ENCODE data around the gene ENPEP. TPM values are rescaled to one million over a fixed set of nuclear protein-coding genes. Genes with fewer than 3 reads are reported as not detected.
A peak's percentile ranks its signal among the peaks of the same experiment; 100 is the strongest.

The ENPEP gene
- total and polyA plus RNA-seq, 2 donors from 2014 or later: 39.9 to 83.2 TPM

DNA sequence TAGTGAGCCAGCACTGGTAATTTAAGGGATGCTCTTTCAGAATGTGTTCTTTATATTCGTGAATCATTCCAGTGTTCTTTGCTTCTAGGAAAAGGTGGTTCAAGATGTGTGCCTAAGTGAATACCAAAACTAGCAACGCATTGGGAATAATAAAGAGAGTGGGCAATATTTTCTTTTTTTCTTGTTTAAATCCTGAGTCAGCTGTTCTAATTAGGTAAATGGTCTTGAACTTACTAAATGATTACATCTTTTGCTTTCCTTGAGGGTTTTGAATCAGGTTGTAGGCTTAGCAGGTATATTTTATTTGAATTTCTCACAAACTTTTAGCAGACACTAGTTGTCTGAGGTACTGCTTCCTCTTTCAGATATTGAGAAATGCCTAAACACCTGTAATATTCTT is 29.5 kb downstream of the ENPEP start:
- no peaks in the 10 kb centered on the region for H3K27me3 ChIP-seq (ENCODE audit: control insufficient read depth, insufficient read depth, low read length)
- H3K27ac ChIP-seq (ENCODE audit: low read depth in 2 of 2, low read length in 2 of 2): no peak overlapping the region
- no peak overlapping the region for H3K4me3 ChIP-seq (ENCODE audit: low read length in 3 of 3)
- peaks cover 0 to 3% (median 1%) of the 10 kb centered on the region in 3 donors for H3K9me3 ChIP-seq (ENCODE audit: control insufficient read depth in 2 of 3, insufficient read depth in 1 of 3, low read length in 3 of 3)
- no peaks in the 10 kb centered on the region for H3K36me3 ChIP-seq (ENCODE audit: control insufficient read depth in 2 of 3, insufficient read depth in 3 of 3, low read length in 3 of 3)
- H3K4me1 ChIP-seq (ENCODE audit: control insufficient read depth in 2 of 3, insufficient read depth in 2 of 3, low read depth in 1 of 3, low read length in 3 of 3): peaks cover 0 to 4% (median 3%) of the 10 kb centered on the region in 3 donors
- no peak for DNase-seq
- intact Hi-C loops (cut with DNase I): no loop called here
- FAIRE-seq: no peak
- TF ChIP-seq, protein P1, sequence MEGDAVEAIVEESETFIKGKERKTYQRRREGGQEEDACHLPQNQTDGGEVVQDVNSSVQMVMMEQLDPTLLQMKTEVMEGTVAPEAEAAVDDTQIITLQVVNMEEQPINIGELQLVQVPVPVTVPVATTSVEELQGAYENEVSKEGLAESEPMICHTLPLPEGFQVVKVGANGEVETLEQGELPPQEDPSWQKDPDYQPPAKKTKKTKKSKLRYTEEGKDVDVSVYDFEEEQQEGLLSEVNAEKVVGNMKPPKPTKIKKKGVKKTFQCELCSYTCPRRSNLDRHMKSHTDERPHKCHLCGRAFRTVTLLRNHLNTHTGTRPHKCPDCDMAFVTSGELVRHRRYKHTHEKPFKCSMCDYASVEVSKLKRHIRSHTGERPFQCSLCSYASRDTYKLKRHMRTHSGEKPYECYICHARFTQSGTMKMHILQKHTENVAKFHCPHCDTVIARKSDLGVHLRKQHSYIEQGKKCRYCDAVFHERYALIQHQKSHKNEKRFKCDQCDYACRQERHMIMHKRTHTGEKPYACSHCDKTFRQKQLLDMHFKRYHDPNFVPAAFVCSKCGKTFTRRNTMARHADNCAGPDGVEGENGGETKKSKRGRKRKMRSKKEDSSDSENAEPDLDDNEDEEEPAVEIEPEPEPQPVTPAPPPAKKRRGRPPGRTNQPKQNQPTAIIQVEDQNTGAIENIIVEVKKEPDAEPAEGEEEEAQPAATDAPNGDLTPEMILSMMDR (IDR thresholded peaks at IDR 0.05; ENCODE audit: borderline replicate concordance, extremely low read depth, insufficient read depth): no peak
- no peak overlapping the region for H3K9ac ChIP-seq (ENCODE audit: low read length in 3 of 3)

DNA sequence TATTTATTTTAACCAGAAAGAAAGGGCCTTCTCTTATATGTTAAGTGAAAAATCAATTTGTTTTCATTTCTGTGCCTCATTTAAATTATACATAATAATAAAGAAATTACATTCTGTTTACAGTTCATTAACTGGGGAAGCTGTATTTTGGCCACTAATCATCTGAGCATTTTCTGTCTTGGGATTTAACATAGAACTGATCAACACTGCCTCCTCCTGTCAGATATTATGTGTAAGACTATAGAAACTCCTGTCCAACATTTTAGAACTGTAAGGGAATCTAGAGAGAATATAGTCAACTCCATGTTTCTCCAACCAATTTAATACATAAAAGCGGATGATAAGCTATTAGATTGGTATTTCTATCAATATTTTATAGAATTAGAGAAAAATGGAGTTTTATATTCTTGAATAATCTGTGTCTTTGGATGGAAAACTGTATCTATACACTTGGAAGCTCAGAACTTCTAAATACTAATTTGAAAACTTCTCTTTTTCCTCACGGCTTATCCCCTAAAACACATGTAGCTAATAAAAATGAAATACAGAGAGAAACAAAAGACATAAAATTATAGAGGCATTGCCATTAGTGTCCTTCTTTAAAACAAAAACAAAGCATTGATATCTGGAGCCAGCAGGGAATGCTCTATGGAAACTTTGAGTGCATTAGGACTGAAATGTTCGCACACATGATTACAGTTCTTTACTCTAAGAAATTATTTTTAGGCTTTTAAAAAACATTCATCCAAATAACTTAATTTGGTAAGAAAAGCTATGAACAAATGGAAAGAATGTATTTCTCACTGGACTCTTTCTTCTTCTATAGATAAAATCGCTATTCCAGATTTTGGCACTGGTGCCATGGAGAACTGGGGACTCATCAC is 33.1 kb downstream of the ENPEP start:
- Histone ChIP-seq H3K4me3 (ENCODE audit: low read length in 3 of 3) (no peak overlapping the region), H3K27ac (ENCODE audit: low read depth in 2 of 2, low read length in 2 of 2) (no peak overlapping the region), H3K9ac (ENCODE audit: low read length in 3 of 3) (no peak overlapping the region), H3K9me3 (ENCODE audit: control insufficient read depth in 2 of 3, insufficient read depth in 1 of 3, low read length in 3 of 3) (no peaks in the 10 kb centered on the region), H3K36me3 (ENCODE audit: control insufficient read depth in 2 of 3, insufficient read depth in 3 of 3, low read length in 3 of 3) (no peaks in the 10 kb centered on the region), H3K27me3 (ENCODE audit: control insufficient read depth, insufficient read depth, low read length) (no peaks in the 10 kb centered on the region), H3K4me1 (ENCODE audit: control insufficient read depth in 2 of 3, insufficient read depth in 2 of 3, low read depth in 1 of 3, low read length in 3 of 3) (peaks cover 0 to 3% (median 0%) of the 10 kb centered on the region in 3 donors)
- TF ChIP-seq, protein P1 (IDR thresholded peaks at IDR 0.05; ENCODE audit: borderline replicate concordance, extremely low read depth, insufficient read depth): peak; percentile 19
- FAIRE-seq: peak; percentile 8
- peak in 2 of 5 donors; percentile 60 to 76 for DNase-seq
- intact Hi-C loops (cut with DNase I): no loop called here

DNA sequence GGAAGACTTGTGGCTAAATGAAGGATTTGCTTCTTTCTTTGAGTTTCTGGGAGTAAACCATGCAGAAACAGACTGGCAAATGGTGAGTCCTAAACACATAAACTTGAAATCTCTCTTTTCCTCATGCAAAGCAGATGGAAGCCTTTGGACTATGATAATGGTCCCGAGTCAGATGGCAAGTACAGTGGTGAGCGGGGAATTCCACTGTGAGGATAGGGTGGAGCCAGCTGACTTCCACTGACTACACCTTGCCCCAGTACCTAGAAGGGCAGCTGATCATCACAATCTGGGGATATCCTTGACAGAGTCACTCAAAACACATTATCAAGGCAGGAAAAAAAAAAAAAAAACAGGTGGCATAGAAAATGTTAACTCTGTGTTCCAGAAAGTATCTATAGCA is 34.3 kb downstream of the ENPEP start:
- Histone ChIP-seq H3K27ac (ENCODE audit: low read depth in 2 of 2, low read length in 2 of 2) (no peak overlapping the region), H3K4me3 (ENCODE audit: low read length in 3 of 3) (no peak overlapping the region), H3K9me3 (ENCODE audit: control insufficient read depth in 2 of 3, insufficient read depth in 1 of 3, low read length in 3 of 3) (no peaks in the 10 kb centered on the region), H3K9ac (ENCODE audit: low read length in 3 of 3) (no peak overlapping the region), H3K36me3 (ENCODE audit: control insufficient read depth in 2 of 3, insufficient read depth in 3 of 3, low read length in 3 of 3) (no peaks in the 10 kb centered on the region), H3K4me1 (ENCODE audit: control insufficient read depth in 2 of 3, insufficient read depth in 2 of 3, low read depth in 1 of 3, low read length in 3 of 3) (no peaks in the 10 kb centered on the region), H3K27me3 (ENCODE audit: control insufficient read depth, insufficient read depth, low read length) (no peaks in the 10 kb centered on the region)
- DNase-seq (no peak), FAIRE-seq (no peak)
- TF ChIP-seq, protein P1 (IDR thresholded peaks at IDR 0.05; ENCODE audit: borderline replicate concordance, extremely low read depth, insufficient read depth): no peak
- intact Hi-C loops (cut with DNase I): loop anchor here (5.0 kb wide), 2 partner anchors 193 to 508 kb away; no protein-coding TSS in a partner anchor

Data from kidney (tissue), 14 donors.